ENCODE results near the gene C11orf16. TPM values are rescaled to one million over a fixed set of nuclear protein-coding genes. Genes with fewer than 3 reads are reported as not detected.
"Not testable (repeated sequence)": the region's sequence is repeated elsewhere in the genome, so short reads cannot be mapped to it uniquely, and the experiment has no call there.

Gene C11orf16
- total RNA-seq, 1 donor from 2014 or later: not detected

DNA sequence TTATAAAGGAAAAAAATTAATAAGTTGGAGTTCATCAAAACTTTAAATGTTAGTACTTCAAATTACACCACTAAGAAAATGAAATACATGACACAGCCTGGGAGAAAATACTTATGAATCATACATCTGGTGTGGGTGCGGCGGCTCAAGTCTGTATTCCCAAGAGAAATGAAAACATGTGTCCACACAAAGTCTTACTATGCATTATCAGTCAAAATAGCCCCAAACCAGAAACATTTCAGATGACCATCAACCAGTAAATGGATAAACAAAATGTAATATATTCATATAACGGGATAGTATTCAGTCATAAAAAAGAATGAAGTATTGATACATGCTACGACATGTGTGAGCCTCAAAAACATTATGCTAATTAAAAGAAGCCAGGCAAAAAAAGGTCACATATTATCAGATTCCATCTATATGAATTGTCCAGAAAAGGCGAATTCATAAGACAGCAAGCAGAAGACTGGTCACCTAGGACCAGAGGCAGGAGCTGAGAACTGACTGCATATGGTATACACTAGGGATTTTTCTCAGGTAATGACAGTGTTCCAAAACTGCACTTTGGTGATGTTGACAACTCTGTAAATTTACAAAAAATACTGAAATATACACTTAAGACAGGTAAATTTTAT lies 27.1 kb downstream of the C11orf16 start:
- DNase-seq (ENCODE audit: low read depth): peak; percentile 78
- no peak for TF ChIP-seq CTCF (IDR thresholded peaks at IDR 0.05; ENCODE audit: insufficient read depth, low read length, severe bottlenecking)
- Histone ChIP-seq H3K27me3 (ENCODE audit: control insufficient read depth, insufficient read depth, low read length) (no peaks in the 10 kb centered on the region), H3K36me3 (ENCODE audit: control insufficient read depth, insufficient read depth, low read length) (no peaks in the 10 kb centered on the region), H3K4me3 (ENCODE audit: low read depth, low read length) (no peak overlapping the region)
- no peak for FAIRE-seq

DNA sequence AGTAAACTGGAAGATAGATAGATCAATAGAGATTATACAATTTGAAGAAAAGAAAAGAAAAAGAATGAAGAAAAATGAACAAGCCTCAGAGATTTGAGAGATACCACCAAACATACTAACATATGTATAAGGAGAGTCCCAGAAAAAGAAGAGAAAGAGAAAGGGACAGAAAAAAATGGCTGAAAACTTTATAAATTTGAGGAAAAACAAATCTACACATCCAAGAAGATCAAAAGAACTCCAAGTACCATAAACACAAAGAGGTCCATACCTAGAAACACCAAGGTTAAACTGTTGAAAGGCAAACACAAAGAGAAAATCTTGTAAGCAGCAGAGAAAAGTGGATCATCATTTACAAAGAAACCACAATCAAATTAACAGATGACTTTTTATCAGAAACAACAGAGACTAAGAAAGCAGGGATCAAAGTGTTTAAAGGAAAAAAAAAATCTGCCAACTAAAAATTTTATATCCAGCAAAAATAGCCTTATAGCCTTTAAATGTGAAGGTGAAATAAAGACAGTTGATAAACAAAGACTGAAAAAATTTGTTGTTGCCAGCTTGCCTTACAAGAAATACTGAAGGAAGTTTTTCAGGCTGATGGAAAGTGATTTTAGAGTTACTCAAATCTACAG lies 33.5 kb downstream of the C11orf16 start:
- DNase-seq (ENCODE audit: low read depth) (no peak), FAIRE-seq (no peak)
- no peak for TF ChIP-seq CTCF (IDR thresholded peaks at IDR 0.05; ENCODE audit: insufficient read depth, low read length, severe bottlenecking)
- no peak overlapping the region for H3K4me3 ChIP-seq (ENCODE audit: low read depth, low read length)
- no peaks in the 10 kb centered on the region for H3K36me3 ChIP-seq (ENCODE audit: control insufficient read depth, insufficient read depth, low read length)
- no peaks in the 10 kb centered on the region for H3K27me3 ChIP-seq (ENCODE audit: control insufficient read depth, insufficient read depth, low read length)

- H3K4me3 ChIP-seq (ENCODE audit: low read depth, low read length); DNase-seq (ENCODE audit: low read depth); FAIRE-seq; H3K27me3 ChIP-seq (ENCODE audit: control insufficient read depth, insufficient read depth, low read length); H3K36me3 ChIP-seq (ENCODE audit: control insufficient read depth, insufficient read depth, low read length): not testable (repeated sequence)
Observed at GRCh38 chr11:8891185-8891584, 41.6 kb downstream of the C11orf16 start.

DNA sequence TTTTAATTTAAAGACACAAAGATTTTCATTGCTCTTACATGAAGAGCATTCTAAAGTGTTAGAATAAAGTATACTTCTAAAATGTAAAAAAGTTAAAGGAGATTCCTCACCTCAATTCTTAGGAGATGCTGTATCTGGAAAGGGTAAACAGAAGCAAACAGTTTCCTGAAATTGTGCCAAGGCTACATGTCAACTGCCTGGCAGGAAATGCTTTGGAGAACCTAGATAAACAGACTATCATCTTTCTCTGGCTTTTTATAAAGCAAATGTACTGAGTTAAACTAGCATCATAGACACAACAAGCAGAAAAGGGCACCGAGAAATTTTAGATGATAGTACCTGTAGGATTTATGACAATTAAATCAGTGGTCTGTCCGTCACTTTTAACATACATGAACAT lies 46.4 kb downstream of the C11orf16 start:
- DNase-seq (ENCODE audit: low read depth) (no peak), FAIRE-seq (no peak)
- Histone ChIP-seq H3K36me3 (ENCODE audit: control insufficient read depth, insufficient read depth, low read length) (no peaks in the 10 kb centered on the region), H3K4me3 (ENCODE audit: low read depth, low read length) (no peak overlapping the region), H3K27me3 (ENCODE audit: control insufficient read depth, insufficient read depth, low read length) (no peaks in the 10 kb centered on the region)
- no peak for TF ChIP-seq CTCF (IDR thresholded peaks at IDR 0.05; ENCODE audit: insufficient read depth, low read length, severe bottlenecking)

GRCh38 chr11:8881585-8881984 lies 51.2 kb downstream of the C11orf16 start:
- DNase-seq (ENCODE audit: low read depth); FAIRE-seq; H3K27me3 ChIP-seq (ENCODE audit: control insufficient read depth, insufficient read depth, low read length); H3K4me3 ChIP-seq (ENCODE audit: low read depth, low read length); H3K36me3 ChIP-seq (ENCODE audit: control insufficient read depth, insufficient read depth, low read length): not testable (repeated sequence)

DNA sequence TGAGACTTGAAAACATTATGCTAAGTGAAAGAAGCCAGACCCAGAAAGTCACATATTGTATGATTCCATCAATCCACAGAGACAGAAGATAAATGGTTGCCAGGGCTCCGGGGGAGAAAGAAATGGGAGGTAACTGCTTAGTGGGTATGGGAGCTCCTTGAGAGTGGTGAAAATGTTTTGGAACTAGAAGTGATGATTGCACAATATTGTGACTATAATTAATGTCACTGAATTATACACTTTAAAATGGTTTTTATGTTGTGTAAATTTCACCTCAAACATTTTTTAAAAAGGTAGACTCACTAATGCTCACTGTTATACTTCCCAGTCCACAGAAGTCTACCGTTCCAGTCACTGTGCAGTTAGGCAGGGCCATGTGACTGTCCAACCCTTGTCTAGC lies 54.0 kb downstream of the C11orf16 start:
- FAIRE-seq: peak; percentile 90
- Histone ChIP-seq H3K27me3 (ENCODE audit: control insufficient read depth, insufficient read depth, low read length) (no peaks in the 10 kb centered on the region), H3K36me3 (ENCODE audit: control insufficient read depth, insufficient read depth, low read length) (no peaks in the 10 kb centered on the region), H3K4me3 (ENCODE audit: low read depth, low read length) (no peak overlapping the region)
- DNase-seq (ENCODE audit: low read depth): no peak
- TF ChIP-seq CTCF (IDR thresholded peaks at IDR 0.05; ENCODE audit: insufficient read depth, low read length, severe bottlenecking): no peak
